Measurements from ENCODE around the gene SIGLEC14. TPM values are rescaled to one million over a fixed set of nuclear protein-coding genes. Genes with fewer than 3 reads are reported as not detected.
"Not testable (repeated sequence)": the region's sequence is repeated elsewhere in the genome, so short reads cannot be mapped to it uniquely, and the experiment has no call there.

Gene SIGLEC14, protein sequence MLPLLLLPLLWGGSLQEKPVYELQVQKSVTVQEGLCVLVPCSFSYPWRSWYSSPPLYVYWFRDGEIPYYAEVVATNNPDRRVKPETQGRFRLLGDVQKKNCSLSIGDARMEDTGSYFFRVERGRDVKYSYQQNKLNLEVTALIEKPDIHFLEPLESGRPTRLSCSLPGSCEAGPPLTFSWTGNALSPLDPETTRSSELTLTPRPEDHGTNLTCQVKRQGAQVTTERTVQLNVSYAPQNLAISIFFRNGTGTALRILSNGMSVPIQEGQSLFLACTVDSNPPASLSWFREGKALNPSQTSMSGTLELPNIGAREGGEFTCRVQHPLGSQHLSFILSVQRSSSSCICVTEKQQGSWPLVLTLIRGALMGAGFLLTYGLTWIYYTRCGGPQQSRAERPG
- total RNA-seq (2014; rRNA removed; shearing (Covaris generic)) = not detected in 2 replicates

DNA sequence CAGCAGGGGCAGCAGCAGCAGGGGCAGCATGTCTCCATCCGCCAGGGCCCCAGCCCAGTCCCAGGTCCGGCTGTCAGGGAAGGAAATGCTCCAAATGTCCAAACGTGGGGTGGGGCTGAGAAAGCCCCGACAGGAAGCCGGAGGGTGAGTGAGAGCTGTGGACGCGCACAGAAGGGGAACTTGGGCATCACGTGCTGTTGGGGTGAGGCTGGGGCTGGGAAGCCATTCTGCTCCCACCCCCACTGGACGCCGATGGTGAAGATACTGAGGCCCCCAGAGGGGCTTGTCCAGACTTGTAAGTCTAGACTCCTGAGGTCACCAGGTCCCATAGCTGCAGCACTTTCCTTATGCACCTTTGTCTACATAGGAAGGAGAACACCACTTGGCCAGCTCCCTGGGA lies at the start of gene SIGLEC14:
TSS of gene SIGLEC14 (minus strand) at position 96 of the 400 bp plus-strand sequence. CDS start at position 30, 66 bp downstream.
- not testable (repeated sequence) for DNase-seq (ENCODE audit: low spot score)

DNA sequence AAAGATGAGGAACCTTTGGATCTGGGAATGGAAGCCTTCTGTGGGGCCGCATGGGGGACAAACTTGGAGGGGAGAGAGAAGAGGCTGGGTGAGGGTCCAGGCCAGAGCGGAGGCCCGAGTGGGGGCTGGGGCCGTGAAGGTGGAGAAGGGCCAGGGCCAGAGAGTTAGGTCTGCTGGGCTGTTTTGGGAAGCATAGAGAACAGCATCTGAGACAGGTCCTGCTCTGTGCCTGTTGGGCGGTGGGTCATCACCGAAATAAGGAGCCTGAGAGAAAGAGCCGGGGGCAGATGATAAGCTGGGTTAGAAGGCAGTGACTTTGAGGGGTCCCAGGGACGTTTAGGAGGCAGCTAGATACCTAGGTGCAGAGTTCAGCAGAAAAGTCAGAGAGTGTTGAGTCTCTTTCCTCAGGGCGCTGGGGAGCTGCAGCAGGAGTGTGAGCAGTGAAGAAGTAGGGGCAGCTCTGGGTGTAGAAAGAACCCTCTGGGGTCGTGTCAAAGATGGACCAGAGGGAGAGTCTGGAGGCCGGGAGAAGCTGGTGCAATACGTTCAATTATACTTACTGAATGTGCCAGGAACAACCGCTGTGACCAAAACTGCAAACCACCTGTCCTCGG lies 49.2 kb upstream of the SIGLEC14 start:
- no peak for DNase-seq (ENCODE audit: low spot score)

DNA sequence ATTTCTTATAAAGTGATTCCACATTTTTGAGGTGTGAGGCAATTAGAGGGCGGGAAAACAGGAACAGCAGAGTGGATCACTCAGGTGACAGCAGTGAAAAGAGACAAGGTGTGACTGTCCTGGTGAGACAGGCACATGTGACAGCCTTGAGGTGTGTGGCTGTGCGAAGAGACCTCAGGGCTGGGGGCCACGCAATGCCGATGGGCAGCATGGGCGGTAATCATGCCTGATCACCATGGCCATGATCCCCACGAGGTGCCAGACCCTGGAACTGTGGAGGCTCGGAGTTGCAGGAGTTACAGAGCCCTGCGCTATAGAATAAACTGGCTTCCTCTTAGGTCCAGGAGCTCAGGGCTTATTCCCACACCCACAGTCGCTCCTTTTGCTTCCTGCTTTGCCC lies 48.5 kb upstream of the SIGLEC14 start:
- DNase-seq (ENCODE audit: low spot score) = no peak

DNA sequence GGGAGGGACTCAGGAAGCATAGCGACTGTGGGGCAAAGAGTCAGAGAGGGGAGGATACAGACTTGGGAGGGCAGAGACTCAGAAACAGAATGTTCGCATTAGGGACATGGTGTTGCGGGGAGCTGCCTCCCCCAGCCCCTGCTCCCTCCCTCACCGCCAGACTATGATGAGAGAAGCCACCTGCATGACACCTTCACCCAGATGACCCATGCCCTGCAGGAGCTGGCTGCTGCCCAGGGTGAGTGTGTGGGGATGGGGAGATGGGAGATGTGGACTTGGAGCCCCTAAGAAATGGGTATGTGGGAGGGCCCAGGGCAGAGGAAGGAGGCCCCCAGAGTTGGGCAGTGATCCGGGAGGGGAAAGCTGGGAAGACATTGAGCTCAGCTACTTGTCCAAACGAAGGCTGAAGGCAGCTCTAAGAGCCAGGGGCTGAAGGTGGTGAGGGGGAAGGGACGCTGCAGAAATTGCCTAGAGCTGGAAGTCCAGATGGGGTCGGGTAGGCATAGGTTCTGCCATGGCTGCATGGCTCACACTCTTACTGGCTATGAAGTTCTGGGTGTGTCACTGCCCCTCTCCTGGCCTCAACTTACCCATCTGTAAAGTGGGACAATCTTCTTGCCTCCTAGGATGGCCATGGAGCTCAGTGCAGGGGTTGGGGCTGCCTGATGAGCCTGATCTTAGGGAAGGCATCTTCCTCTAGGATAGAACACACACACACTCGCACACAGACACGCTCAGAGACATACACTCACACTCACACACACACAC lies 47.9 kb upstream of the SIGLEC14 start:
- DNase-seq (ENCODE audit: low spot score) = no peak

DNA sequence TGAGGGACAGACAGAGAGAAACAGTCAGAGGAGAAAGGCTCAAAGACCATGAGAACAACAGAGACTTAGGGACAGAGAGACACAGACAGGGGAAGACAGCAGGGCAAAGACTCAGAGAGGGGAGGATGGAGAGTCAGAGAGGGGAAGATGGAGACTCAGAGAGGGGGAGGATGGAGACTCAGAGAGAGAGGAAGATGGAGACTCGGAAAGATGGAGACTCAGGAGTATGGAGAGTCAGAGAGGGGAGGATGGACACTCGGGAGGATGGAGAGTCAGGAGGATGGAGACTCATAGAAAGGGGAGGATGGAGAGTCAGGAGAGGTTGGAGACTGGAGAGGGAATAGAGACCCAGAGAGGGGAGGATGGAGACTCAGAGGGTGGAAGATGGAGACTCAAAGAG lies 47.2 kb upstream of the SIGLEC14 start:
- no peak for DNase-seq (ENCODE audit: low spot score)

DNA sequence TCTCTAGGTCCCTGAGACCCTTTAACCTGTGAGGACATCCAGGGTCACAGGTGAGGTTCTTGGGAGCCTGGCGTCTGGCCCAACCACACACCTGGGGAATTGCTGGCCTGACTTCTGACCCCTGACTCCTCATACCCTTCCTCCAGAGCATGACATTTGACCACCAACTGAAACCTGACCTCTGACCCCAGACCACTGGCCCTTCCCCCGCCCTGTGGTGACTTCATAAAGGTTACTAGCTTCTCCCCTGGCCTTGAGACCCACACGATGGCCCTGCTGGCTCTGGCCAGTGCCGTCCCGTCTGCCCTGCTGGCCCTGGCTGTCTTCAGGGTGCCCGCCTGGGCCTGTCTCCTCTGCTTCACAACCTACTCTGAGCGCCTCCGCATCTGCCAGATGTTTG lies 46.6 kb upstream of the SIGLEC14 start, which contains the start of gene SPACA6:
TSS of gene SPACA6 (plus strand) at position 71 of the 400 bp plus-strand sequence. CDS start at position 268, 197 bp downstream.
- DNase-seq (ENCODE audit: low spot score) = no peak

DNA sequence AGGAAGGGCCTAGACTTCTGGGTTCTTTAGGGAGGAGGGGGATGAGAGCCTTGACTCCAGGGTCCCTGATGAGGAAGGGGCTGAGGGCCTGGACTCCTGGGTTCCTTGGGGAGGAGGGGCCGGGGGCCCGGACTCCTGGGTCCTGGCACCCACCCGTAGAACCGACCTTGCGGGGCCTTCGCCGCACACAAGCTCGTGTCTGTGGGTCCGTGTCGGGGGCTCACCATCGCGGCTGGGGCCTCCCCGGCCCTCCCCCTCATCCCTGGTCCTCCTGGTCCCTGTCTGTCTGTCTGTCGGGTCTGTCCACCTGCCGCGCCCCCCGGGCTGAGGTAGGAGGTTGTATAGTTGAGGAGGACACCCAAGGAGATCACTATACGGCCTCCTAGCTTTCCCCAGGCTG lies 45.8 kb upstream of the SIGLEC14 start:
- no peak for DNase-seq (ENCODE audit: low spot score)

DNA sequence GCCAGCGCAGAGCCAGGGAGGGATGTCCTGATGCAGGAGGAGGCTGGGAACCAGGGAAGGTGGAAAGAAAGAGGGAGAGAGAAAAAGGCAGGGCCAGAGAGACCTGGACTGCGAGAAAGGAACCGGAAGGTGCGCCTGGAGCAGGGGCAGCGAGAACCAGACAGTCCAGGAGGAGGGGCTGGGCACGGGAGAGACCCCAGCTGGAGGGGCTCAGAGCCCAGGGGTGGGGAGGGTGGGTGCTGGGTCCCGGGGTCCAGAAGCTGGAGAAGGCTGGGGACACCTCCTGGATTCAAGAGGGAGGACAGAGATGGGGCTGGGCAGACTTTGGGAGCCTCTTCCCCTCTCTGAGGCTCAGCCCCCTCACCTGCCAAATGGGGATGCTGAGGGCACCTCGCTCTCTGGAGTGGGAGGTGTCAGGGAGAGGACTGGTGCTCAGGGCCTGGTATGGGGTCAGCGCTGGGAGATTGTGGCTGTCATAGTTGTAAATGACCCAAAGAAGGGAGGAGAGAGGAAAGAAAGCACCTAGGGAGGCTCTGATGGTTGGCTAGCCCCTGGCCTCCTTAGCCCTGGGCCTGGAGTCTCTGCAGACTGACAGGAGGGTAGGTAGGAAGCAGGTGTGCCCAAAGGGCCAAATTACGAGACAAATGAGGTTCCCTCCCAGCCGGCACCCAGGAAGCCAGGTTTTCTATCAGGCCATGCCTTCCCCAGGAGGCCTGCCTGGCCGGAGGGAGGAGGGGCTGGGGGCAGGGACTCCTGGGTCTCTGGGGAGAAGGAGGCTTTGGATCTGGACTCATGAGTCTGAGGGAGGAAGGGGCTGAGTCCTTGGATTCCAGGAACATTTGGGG lies 45.2 kb upstream of the SIGLEC14 start:
- DNase-seq (ENCODE audit: low spot score) = no peak

DNA sequence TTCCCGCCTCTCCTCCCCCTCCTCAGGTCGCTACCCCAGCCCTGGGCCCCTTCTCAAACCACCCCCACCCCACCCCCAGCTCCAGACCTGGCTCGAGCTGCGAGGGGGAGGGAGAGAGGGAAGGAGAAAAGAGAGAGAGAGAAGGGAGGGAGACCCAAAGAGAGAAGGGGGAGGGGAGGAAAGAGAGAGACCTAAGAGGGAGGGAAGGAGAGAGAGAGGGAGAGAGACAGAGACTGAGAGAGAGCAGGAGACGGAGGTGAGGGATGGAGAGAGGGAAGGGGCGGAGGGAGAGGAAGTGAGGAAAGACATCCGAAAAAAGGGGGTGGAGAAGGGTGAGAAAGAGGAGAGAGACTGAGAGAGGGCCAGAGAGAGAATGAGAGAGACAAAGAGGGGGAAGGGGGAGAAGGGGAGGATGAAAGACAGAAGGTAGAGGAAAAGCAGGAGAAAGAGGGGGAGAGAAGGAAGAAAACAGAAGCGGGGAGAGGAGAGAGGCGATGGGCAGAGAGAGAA lies 44.5 kb upstream of the SIGLEC14 start:
- DNase-seq (ENCODE audit: low spot score) = no peak

DNA sequence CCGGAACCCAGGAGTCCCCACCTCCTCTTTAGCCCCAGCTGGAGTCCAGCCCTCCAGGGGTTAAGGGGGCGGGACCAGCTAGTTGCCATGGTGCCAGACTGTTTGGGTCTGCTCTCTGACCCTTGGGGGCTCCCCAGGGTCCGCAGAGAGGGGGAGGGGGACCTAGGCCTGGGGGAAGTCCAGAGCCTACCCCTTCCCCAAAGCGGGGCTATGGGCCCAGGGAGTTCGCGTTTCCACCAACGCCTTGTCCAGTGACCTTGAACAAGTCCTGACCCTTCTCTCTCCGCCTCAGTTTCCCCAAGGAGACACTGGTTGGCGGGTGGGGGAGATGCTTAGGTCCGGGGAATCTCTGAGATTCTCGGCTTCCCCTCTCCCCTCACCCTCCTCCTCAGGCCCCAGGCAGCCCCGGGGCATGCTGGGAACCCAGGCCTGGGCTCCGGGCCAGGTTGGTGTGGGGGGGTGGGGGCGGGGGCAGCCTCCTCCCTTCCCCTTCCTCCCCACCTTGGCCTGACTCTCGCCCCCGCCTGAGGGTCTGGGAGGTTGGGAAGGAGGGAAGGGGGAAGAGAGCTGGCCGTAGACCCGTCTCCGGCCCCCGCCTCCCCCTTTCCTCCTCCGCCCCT lies 43.9 kb upstream of the SIGLEC14 start:
- peak; percentile 26 for DNase-seq (ENCODE audit: low spot score)

DNA sequence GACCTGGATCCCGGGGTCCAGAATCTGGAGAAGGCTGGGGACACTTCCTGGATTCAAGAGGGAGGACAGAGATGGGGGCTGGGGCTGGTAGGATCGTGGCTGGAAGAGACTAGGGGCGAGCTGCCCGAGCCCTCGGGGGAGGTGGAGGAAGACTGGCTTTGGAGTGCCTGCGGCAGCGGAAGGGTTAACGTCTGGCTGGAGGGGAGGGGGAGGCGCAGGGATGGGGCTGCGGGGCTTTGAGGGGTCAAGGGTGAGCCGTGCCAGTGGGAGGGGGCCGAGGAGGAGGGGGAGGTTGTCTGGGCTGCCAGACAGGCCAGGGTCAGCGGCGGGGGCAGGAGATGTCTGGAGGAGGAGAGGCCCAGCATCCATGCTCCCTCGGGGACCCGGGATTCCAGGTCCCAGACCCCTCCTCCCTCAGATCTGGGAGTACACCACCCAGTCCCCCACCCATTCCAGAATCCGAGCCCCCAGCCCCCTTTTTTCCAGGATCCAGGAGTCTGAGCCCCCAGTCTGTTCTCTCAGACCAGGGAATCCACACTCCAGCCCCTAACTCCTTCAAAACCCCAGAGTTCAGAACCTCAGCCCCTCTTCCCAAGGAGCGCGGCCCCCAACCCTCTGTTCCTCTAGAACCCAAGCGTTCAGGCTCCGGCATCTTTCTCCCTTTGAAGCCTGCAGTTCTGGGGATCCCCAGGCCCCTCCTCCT lies 43.3 kb upstream of the SIGLEC14 start:
- DNase-seq (ENCODE audit: low spot score) = peak; percentile 23

DNA sequence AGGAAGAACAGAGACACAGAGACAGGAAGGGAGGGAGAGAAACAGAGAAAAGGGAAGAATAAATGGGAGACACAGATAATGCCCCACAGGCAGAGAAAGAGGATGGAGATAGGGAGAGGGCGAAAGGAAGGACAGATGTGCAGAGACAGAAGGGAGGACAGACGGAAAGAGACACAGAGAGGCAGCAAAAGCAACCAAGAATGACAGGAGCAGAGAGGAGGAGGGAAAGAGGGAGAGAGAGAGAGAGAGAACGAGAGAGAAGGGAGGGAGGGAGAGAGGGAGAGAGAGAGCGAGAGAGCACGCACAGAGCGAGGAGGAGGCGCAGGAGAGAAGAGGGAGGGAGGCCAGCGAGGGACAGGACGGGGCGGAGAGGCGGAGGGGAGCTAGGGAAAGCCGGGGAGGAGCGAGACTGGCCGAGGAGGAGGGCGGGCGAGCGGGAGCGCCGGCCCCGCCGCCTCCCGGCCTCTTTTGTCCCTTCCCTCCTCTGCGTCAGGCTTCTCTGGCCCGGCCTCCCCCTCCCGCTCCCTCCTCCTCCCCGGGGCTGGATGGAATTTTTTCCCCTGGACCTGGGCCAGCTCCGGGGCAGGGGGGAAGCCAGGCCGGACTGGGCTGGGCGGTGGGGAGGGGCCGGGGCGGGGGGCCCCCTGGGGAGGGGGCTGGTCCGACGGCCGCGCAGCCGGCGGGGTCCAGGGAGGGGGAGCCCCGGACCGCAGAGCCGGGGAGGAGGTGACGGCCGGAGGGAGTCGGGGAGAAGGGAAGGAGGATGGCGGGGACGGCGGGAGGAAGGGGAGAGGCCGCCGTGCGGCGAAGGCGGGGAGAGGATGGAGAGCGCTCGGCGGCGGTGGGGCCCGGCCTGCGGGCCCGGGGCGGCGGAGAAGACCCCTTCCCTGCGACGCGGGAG lies 42.3 kb upstream of the SIGLEC14 start:
- DNase-seq (ENCODE audit: low spot score) = peak; percentile 73

DNA sequence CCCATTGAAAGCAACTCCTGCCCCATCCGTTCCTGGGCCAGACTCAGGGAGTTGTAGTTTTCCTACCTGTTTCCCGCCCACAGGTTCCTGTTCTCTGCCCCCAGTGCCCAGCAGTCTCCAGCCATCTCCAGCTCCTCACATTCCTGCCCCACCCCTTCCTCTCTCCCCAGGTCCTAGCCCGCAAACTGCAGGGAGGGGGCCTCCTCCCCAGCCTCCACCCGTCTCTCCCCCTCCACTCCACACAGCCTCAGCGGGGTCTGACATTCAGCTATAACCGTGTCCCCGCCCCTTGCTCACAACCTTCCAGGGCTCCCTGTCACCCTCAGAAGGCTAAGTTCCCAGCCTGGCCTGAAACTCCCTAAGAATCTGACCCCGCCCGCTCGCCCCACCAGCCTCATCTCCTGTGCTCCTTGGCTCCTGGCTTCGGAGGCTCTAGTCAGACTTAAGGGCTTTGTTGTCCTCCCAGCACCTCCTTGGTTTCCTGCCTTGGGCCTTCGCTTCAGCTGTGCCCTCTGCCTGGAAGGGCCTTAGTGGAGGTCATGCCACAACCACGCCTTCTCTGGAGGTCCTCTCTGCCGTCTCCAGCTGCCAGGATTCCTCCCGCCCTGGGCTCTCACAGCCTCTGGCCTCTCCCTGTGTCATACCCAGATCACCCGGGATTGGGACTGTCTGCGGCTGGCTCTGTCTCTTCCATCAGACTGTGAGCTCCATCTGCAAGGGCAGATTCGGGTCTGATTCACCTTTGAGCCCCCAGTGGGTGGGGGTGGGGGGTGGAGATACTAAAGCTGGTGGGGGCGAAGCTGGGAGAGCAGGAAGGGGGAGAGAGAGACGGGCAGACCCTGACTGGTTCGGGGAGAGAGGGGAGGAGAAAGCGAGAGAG lies 41.4 kb upstream of the SIGLEC14 start:
- DNase-seq (ENCODE audit: low spot score) = peak; percentile 37

DNA sequence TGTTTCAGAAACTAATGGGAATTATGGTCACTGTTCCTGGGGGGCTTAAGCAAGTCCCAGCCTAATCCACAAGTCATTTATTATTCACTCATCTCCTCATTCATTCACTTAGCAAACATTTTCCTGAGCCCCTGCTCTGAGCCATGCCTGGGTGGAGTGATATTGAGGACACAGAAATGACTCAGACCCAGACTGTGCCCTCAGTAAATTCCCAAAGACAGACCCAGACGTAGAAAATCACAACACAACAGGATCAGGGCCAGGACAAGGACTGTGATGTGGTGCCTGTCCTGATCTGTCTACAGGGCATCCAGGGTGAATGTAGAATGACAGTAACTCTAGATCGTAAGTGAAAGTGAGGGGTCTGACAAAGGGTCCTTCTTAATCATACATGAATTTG lies 39.5 kb upstream of the SIGLEC14 start:
- no peak for DNase-seq (ENCODE audit: low spot score)

DNA sequence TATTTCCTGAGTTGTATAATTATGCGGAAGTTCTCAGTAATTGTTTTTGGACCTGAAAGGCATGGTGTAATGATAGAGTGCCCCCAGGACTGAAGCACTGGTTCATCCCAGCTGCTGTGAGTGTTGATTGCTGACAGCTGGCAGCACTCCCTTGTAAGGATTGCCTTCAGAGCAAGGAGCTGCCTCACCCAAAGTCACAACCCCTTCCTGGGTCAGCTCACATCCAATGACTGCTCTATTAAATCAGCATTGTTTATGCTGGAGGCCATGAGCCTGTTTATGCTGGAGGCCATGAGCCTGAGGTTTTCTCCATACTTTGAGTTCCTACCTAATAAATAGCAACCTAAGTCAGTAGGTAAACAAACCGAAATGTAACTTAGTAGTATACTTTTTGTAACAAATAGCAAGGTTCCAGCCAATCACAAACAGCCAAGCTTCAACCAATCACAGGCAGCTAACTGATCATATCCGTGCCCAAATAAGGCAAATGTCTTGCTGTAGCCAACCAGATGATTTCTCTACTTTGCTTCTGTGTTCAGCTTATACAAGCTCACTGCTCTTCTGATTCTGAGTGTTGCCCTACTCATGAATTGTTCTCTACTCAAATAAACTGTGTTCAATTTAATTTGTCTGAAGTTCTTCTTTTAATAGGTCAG lies 34.8 kb upstream of the SIGLEC14 start:
- no peak for DNase-seq (ENCODE audit: low spot score)

DNA sequence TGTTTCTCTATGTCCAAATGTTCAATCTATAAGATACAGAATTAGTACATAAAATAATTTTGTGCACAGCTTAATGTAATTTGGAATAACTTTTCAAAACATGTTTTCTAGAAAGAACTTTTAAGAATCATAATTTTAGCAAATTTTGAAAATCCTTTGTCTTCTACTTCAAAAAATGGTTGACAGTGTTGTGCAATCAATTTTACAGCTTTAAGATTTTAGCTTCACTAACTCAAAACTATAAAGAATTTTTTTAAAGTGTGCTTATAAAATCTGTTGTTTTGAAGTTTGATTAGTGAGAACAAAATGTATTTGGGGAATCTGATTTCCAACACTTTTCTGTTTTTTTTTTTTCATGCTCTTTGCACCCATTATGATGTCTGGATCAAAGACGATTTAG lies 33.8 kb upstream of the SIGLEC14 start:
- DNase-seq (ENCODE audit: low spot score) = no peak

DNA sequence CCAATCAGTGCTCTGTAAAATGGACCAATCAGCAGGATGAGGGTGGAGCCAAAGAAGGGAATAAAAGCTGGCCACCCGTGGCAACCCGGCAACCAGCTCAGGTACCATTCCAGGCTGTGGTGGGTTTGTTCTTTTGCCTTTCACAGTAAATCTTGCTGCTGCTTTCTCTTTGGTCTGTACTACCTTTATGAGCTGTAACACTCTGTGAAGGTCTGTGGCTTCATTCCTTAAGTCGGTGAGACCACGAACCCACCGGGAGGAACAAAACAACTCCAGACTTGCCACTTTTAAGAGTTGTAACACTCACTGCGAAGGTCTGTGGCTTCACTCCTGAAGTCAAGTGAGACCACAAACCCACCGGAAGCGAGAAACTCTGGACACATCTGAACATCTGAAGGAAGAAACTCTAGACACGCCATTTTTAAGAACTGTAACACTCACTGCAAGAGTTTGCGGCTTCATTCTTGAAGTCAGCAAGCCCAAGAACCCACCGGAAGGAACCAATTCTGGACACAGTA lies 30.0 kb upstream of the SIGLEC14 start:
- no peak for DNase-seq (ENCODE audit: low spot score)
